ENCODE data around the gene C10orf95.

Gene C10orf95

GRCh38 chr10:102433619-102434046 lies 17.7 kb downstream of the C10orf95 start:
- DNase-seq = no peak

- DNase-seq = peak; percentile 87
Measured at GRCh38 chr10:102432162-102432950, 19.0 kb downstream of the C10orf95 start, which contains the start of gene CUEDC2. Gene CUEDC2 (minus strand): TSS chr10:102432574. CDS start chr10:102425188, 7,386 bp downstream.

GRCh38 chr10:102431452-102432124 lies 19.8 kb downstream of the C10orf95 start:
- no peak for DNase-seq

- no peak for DNase-seq
Measured at GRCh38 chr10:102429468-102429867, 21.9 kb downstream of the C10orf95 start.

- DNase-seq = no peak
Measured at GRCh38 chr10:102426803-102427287, 24.5 kb downstream of the C10orf95 start.

GRCh38 chr10:102425444-102425843 lies 25.9 kb downstream of the C10orf95 start:
- no peak for DNase-seq

GRCh38 chr10:102424916-102425315 lies 26.4 kb downstream of the C10orf95 start:
- no peak for DNase-seq

- no peak for DNase-seq
Measured at GRCh38 chr10:102424145-102424544, 27.2 kb downstream of the C10orf95 start.

GRCh38 chr10:102423372-102423968 lies 27.9 kb downstream of the C10orf95 start:
- no peak for DNase-seq

- peak; percentile 40 for DNase-seq
Measured at GRCh38 chr10:102422545-102423129, 28.7 kb downstream of the C10orf95 start.

GRCh38 chr10:102421757-102422512 lies 29.4 kb downstream of the C10orf95 start:
- no peak for DNase-seq

GRCh38 chr10:102421507-102421756 lies 29.9 kb downstream of the C10orf95 start:
- no peak for DNase-seq

GRCh38 chr10:102420714-102421506 lies 30.4 kb downstream of the C10orf95 start, which contains the start of gene FBXL15:
Gene FBXL15 (plus strand): TSS chr10:102420836. CDS start chr10:102421130, 294 bp downstream.
- peak; percentile 91 for DNase-seq

GRCh38 chr10:102420181-102420713 lies 31.1 kb downstream of the C10orf95 start:
- no peak for DNase-seq

GRCh38 chr10:102419269-102420180 lies 31.8 kb downstream of the C10orf95 start:
- DNase-seq = peak; percentile 48

GRCh38 chr10:102418622-102419268 lies 32.6 kb downstream of the C10orf95 start, which contains the start of gene PSD:
Gene PSD (minus strand): TSS chr10:102418785. CDS start chr10:102417038, 1,747 bp downstream.
- DNase-seq = no peak

- no peak for DNase-seq
Measured at GRCh38 chr10:102416695-102417094, 34.6 kb downstream of the C10orf95 start.

- DNase-seq = no peak
Measured at GRCh38 chr10:102416283-102416682, 35.1 kb downstream of the C10orf95 start.

GRCh38 chr10:102414749-102415148 lies 36.6 kb downstream of the C10orf95 start:
- DNase-seq = no peak
